OCI-LY7 (cell line): ENCODE data around the gene CDC5L.

Experiments
- EZH2phosphoT487 ChIP-seq: fragments of 200-600 bp; sonication (generic); IDR thresholded peaks from 2 replicates; pipeline ENCODE4 v1.6.1; 2018; ENCODE audit warnings: low read depth, borderline replicate concordance, mild to moderate bottlenecking, mixed run types, antibody characterized with exemption, low read length, moderate library complexity, mixed read lengths
- TF ChIP-seq, protein P1 (sequence below): fragments of 200-600 bp; sonication (generic); conservative IDR thresholded peaks from 2 replicates; pipeline ENCODE4 v1.5.1; 2014; ENCODE audit warnings: mild to moderate bottlenecking, antibody characterized with exemption, low read length, moderate library complexity, mixed read lengths

DNA sequence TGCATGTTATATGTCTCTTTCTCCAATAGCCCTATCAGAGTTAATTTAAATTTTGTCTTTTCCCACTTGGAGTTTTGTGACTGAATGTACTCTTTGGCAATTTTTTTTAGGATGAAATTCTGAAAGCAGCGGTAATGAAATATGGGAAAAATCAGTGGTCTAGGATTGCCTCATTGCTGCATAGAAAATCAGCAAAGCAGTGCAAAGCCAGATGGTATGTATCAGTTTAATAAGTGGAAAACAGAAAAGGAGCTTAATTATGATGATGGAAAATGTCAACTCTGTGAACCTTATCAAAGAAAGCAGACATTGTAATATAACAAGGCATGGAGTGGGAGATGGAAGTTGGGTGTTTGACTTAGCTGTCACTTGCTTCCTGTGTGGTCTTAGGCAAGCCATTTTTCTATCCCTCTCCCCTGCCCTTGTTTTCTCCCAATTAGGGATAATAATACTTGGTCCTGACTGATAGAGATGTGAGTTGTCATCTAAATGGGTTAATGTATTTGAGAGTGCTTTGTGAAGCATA is 2.7 kb downstream of the CDC5L start:
- TF ChIP-seq, protein P1, sequence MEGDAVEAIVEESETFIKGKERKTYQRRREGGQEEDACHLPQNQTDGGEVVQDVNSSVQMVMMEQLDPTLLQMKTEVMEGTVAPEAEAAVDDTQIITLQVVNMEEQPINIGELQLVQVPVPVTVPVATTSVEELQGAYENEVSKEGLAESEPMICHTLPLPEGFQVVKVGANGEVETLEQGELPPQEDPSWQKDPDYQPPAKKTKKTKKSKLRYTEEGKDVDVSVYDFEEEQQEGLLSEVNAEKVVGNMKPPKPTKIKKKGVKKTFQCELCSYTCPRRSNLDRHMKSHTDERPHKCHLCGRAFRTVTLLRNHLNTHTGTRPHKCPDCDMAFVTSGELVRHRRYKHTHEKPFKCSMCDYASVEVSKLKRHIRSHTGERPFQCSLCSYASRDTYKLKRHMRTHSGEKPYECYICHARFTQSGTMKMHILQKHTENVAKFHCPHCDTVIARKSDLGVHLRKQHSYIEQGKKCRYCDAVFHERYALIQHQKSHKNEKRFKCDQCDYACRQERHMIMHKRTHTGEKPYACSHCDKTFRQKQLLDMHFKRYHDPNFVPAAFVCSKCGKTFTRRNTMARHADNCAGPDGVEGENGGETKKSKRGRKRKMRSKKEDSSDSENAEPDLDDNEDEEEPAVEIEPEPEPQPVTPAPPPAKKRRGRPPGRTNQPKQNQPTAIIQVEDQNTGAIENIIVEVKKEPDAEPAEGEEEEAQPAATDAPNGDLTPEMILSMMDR: no peak
- no peak for TF ChIP-seq EZH2phosphoT487
